Epidermal melanocyte (primary cell): Measurements from ENCODE around the gene SMPD2.

Experiments
- DNase-seq: peaks from one replicate; pipeline ENCODE4 v3.0.0; 2011; ENCODE audit warnings: low spot score; ENCODE audit not compliant: insufficient read length

SMPD2 gene

GRCh38 chr6:109485266-109485935, 44.9 kb downstream of the SMPD2 start:
- DNase-seq: no peak

- DNase-seq: no peak
Observed at GRCh38 chr6:109486068-109486467, 45.5 kb downstream of the SMPD2 start.

- DNase-seq: no peak
Observed at GRCh38 chr6:109488001-109488400, 47.5 kb downstream of the SMPD2 start.

- no peak for DNase-seq
Observed at GRCh38 chr6:109490713-109491112, 50.2 kb downstream of the SMPD2 start.

GRCh38 chr6:109491207-109491938, 50.8 kb downstream of the SMPD2 start:
- DNase-seq: no peak
